ENCODE data around the gene PTPRN2. TPM values are rescaled to one million over a fixed set of nuclear protein-coding genes. Genes with fewer than 3 reads are reported as not detected.

Gene PTPRN2
- total RNA-seq, 1 experiment from 2014 or later: 3.8 TPM

- Histone ChIP-seq H3K9me3 (replicated peaks) (no peaks in the 10 kb centered on the region; the same call in 1 of the 2 replicates), H3K4me3 (no peak overlapping the region), H3K4me1 (no peaks in the 10 kb centered on the region), H3K27ac (no peak overlapping the region), H3K27me3 (peaks cover 6% of the 10 kb centered on the region; the same call in 1 of the 2 replicates), H3K36me3 (no peaks in the 10 kb centered on the region)
- no peak for DNase-seq
These were observed 494.3 kb downstream of the PTPRN2 start for GRCh38 chr7:158093156-158093796.

- Histone ChIP-seq H3K27ac (no peak overlapping the region), H3K4me3 (no peak overlapping the region), H3K27me3 (no peaks in the 10 kb centered on the region; the same call in 1 of the 2 replicates), H3K36me3 (no peaks in the 10 kb centered on the region), H3K9me3 (replicated peaks) (no peaks in the 10 kb centered on the region; the same call in 1 of the 2 replicates), H3K4me1 (no peaks in the 10 kb centered on the region)
- no peak for DNase-seq
These were observed 500.4 kb downstream of the PTPRN2 start for GRCh38 chr7:158087196-158087595.

DNA sequence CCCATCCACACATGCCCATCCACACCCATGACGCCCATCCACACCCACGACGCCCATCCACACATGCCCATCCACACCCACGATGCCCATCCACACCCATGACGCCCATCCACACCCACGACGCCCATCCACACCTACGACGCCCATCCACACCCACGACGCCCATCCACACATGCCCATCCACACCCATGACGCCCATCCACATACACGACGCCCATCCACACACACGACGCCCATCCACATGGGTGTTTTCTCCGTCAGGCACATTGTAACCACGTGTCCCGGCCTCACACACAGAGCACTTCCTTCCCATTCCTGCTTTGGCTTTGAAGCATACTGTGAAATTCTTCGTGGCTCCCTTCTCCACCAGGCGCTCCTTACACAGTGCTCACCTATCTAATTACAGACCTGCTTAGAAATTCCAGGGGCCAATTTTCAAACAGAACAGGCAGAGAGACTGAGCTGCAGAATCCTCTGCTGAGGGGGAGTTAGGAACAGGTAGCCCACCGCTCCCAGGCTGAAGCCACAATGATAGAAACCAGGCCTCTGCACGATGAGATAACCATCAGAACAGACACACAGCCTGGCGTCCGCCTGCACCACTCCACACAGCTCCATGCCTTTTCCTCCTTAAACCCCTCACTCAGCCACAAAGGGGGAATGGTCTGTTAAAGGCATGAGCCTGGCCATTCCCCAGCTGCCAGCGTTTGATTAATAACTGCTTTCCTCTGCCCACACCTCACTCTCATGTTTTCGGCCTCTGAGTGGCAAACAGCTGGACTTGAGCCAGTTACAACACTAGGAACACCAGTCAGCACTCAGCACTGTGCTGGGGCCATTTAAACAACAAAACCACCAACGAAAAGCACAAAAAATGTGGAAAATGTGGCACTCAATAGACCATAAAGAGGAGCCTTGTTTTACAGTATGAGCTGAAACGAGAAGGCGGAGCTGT lies 501.6 kb downstream of the PTPRN2 start:
- Histone ChIP-seq H3K9me3 (replicated peaks) (no peaks in the 10 kb centered on the region; the same call in 1 of the 2 replicates), H3K36me3 (no peaks in the 10 kb centered on the region), H3K27me3 (peaks cover under 1% of the 10 kb centered on the region; the same call in 1 of the 2 replicates), H3K27ac (no peak overlapping the region), H3K4me3 (no peak overlapping the region), H3K4me1 (no peaks in the 10 kb centered on the region)
- DNase-seq: no peak

- Histone ChIP-seq H3K27ac (no peak overlapping the region), H3K4me1 (no peaks in the 10 kb centered on the region), H3K4me3 (no peak overlapping the region), H3K36me3 (no peaks in the 10 kb centered on the region), H3K27me3 (peaks cover 3% of the 10 kb centered on the region; the same call in 1 of the 2 replicates), H3K9me3 (replicated peaks) (no peaks in the 10 kb centered on the region)
- no peak for DNase-seq
These were observed 503.1 kb downstream of the PTPRN2 start for GRCh38 chr7:158084555-158084954.

DNA sequence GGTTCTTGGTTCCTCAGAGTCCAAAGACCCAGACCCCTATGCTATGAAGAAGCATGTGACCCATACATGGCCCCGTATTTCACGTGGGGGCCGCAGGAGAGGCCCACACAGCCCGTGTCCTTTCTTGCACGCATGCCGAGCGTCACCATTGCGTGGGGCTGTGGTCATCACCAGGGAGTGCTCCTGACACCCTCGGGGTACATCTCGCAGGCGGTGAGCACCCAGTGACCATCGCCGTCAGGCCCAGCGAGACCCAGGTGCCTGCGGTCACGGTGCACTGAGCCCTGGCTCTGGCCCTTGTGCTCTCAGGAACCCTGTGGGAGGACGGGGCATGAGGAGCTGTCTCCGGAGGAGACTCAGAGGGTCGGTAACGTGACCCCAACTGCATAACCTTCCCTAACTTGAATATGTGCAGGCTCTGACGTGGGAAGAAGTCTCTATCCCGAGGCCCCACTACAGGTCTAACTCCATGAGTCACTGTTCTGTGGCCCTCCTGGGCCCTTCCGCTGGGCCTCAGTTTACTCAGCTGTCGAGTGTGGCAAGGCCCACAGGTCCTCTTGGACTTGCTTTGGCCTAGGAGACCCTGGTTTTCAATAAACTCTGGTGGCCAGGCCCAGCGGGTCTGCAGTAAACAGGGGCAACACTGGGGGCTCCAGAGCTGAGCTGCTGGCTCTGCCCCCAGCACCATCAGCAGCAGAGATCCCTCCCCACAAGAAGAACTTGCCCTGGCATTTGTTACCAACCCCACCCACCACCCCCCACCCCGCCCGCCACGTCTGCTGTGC lies 503.9 kb downstream of the PTPRN2 start:
- Histone ChIP-seq H3K27ac (no peak overlapping the region), H3K4me3 (no peak overlapping the region), H3K4me1 (no peaks in the 10 kb centered on the region), H3K27me3 (peaks cover 3% of the 10 kb centered on the region; the same call in 1 of the 2 replicates), H3K36me3 (no peaks in the 10 kb centered on the region), H3K9me3 (replicated peaks) (no peaks in the 10 kb centered on the region)
- no peak for DNase-seq

GRCh38 chr7:158082761-158083160 lies 504.9 kb downstream of the PTPRN2 start:
- H3K4me3 ChIP-seq: no peak overlapping the region
- H3K27me3 ChIP-seq: peaks cover 3% of the 10 kb centered on the region; the same call in 1 of the 2 replicates
- H3K9me3 ChIP-seq (replicated peaks): no peaks in the 10 kb centered on the region
- H3K4me1 ChIP-seq: no peaks in the 10 kb centered on the region
- DNase-seq: no peak
- no peak overlapping the region for H3K27ac ChIP-seq
- H3K36me3 ChIP-seq: no peaks in the 10 kb centered on the region

- no peaks in the 10 kb centered on the region for H3K9me3 ChIP-seq (replicated peaks)
- no peak for DNase-seq
- H3K27ac ChIP-seq: no peak overlapping the region
- no peak overlapping the region for H3K4me3 ChIP-seq
- H3K4me1 ChIP-seq: no peaks in the 10 kb centered on the region
- H3K36me3 ChIP-seq: no peaks in the 10 kb centered on the region
- H3K27me3 ChIP-seq: peaks cover 13% of the 10 kb centered on the region; the same call in 1 of the 2 replicates
These were observed 506.7 kb downstream of the PTPRN2 start for GRCh38 chr7:158080899-158081445.

DNA sequence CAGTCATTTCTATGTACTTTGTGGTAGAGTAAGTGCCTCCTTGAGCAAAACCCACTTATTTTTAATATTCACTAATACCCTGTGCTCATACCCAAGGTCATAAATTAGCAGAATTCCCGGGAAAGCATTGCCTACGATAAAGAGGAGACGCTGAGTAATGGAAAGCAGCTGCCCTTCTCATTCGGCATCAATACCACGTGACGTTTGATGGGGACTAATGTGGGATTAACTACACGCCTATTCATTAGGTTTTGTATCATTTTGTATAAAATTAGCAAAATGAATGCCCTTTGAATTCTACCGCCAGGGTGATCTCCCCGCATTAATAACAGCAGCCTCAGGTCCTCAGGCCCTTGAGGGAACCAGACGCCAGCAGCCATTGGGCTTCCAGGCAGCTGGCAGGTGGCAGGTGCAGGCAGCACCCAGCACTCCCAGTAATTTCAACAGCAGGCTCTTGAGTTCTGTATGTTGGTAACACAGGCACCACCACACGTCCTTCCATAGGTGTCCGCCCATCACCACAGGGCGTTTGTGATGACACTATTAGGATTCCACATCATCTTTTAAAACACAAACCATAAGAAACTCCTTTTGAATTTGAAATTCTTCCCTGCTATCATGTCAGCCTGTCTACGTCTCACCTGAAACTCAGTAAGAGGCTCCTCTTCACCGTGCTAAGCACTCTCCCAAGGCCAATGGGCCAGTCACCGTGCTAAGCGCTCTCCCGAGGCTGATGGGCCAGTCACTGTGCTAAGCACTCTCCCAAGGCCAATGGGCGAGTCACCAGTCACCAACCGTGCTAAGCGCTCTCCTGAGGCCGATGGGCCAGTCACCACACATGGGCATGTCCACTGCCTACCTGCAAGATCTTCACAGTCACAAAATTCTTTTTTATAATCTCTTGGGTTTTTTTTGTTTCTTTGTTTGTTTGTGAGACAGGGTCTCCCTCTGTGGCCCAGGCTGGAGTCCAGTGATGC lies 509.4 kb downstream of the PTPRN2 start:
- H3K36me3 ChIP-seq: no peaks in the 10 kb centered on the region
- no peak for DNase-seq
- H3K27me3 ChIP-seq: peaks cover 13% of the 10 kb centered on the region; the same call in 1 of the 2 replicates
- no peaks in the 10 kb centered on the region for H3K4me1 ChIP-seq
- H3K4me3 ChIP-seq: no peak overlapping the region
- H3K9me3 ChIP-seq (replicated peaks): no peaks in the 10 kb centered on the region
- no peak overlapping the region for H3K27ac ChIP-seq

- H3K27me3 ChIP-seq: peaks cover 13% of the 10 kb centered on the region; the same call in 1 of the 2 replicates
- no peaks in the 10 kb centered on the region for H3K36me3 ChIP-seq
- H3K27ac ChIP-seq: no peak overlapping the region
- no peaks in the 10 kb centered on the region for H3K9me3 ChIP-seq (replicated peaks)
- no peak for DNase-seq
- no peaks in the 10 kb centered on the region for H3K4me1 ChIP-seq
- no peak overlapping the region for H3K4me3 ChIP-seq
These were observed 510.3 kb downstream of the PTPRN2 start for GRCh38 chr7:158077151-158077840.

- peaks cover 13% of the 10 kb centered on the region; the same call in 1 of the 2 replicates for H3K27me3 ChIP-seq
- H3K9me3 ChIP-seq (replicated peaks): no peaks in the 10 kb centered on the region
- no peaks in the 10 kb centered on the region for H3K4me1 ChIP-seq
- no peak overlapping the region for H3K27ac ChIP-seq
- no peaks in the 10 kb centered on the region for H3K36me3 ChIP-seq
- H3K4me3 ChIP-seq: no peak overlapping the region
- no peak for DNase-seq
These were observed 511.0 kb downstream of the PTPRN2 start for GRCh38 chr7:158076656-158077055.

- Histone ChIP-seq H3K27me3 (peaks cover 13% of the 10 kb centered on the region; the same call in 1 of the 2 replicates), H3K36me3 (no peaks in the 10 kb centered on the region), H3K4me1 (no peaks in the 10 kb centered on the region), H3K27ac (no peak overlapping the region), H3K9me3 (replicated peaks) (no peaks in the 10 kb centered on the region), H3K4me3 (no peak overlapping the region)
- no peak for DNase-seq
These were observed 511.4 kb downstream of the PTPRN2 start for GRCh38 chr7:158076215-158076614.

DNA sequence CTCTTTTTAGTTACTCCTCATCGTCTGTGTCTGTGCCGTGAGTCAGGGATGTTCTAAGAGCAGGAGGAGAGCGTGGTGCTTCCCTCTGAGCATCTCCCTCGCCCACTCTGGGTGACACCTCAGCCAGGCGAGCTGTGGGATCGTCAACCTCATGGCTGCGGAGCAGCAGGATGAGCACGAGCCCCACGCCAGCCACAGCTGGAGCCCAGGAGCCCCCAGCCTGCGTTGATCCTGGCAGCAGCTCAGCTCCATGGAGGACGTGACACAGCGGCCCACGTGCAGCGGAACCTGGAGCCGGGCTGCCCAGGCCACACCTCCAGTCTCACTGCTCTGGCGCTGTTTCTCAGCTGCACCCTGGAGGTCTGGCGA lies 512.0 kb downstream of the PTPRN2 start:
- Histone ChIP-seq H3K4me3 (no peak overlapping the region), H3K36me3 (no peaks in the 10 kb centered on the region), H3K27ac (no peak overlapping the region), H3K4me1 (no peaks in the 10 kb centered on the region), H3K9me3 (replicated peaks) (no peaks in the 10 kb centered on the region), H3K27me3 (peaks cover 11% of the 10 kb centered on the region; the same call in 1 of the 2 replicates)
- DNase-seq: no peak
